BLaER1 (cell line): Measurements from ENCODE around the gene HS3ST3B1.

Source experiments
- H3K27ac ChIP-seq: shearing (Covaris generic); formaldehyde crosslinking; 2 replicates; pipeline ENCODE4 v1.8.1; 2022
- H3K27me3 ChIP-seq: shearing (Covaris generic); formaldehyde crosslinking; 2 replicates; pipeline ENCODE4 v1.8.1; 2022
- H3K36me3 ChIP-seq: shearing (Covaris generic); formaldehyde crosslinking; 2 replicates; pipeline ENCODE4 v1.8.1; 2022
- H3K4me1 ChIP-seq: shearing (Covaris generic); formaldehyde crosslinking; 2 replicates; pipeline ENCODE4 v1.8.1; 2022
- H3K4me2 ChIP-seq: shearing (Covaris generic); formaldehyde crosslinking; 2 replicates; pipeline ENCODE4 v1.8.1; 2022
- H3K4me3 ChIP-seq: shearing (Covaris generic); formaldehyde crosslinking; 2 replicates; pipeline ENCODE4 v1.8.1; 2022
- H3K9ac ChIP-seq: shearing (Covaris generic); formaldehyde crosslinking; 2 replicates; pipeline ENCODE4 v1.8.1; 2022
- H3K9me3 ChIP-seq: shearing (Covaris generic); formaldehyde crosslinking; 2 replicates; pipeline ENCODE4 v1.8.1; 2022
- H4K20me1 ChIP-seq: shearing (Covaris generic); formaldehyde crosslinking; 2 replicates; pipeline ENCODE4 v1.8.1; 2022
- Cebpa-rat ChIP-seq: shearing (Covaris generic); IDR thresholded peaks from 2 replicates; pipeline ENCODE4 v1.8.1; 2022

HS3ST3B1 gene

GRCh38 chr17:14300575-14301278 is at the start of gene HS3ST3B1:
Gene HS3ST3B1, plus strand, starts transcription at chr17:14301081. Its CDS starts 438 bp downstream, at chr17:14301519.
- Histone ChIP-seq H3K9me3 (no peaks in the 10 kb centered on the region), H3K4me3 (peak within 1 kb of the TSS; percentile 97), H3K27ac (peak within 1 kb of the TSS; percentile 94), H3K27me3 (no peaks in the 10 kb centered on the region), H3K36me3 (peaks cover 9% of the 10 kb centered on the region; the same call in 1 of the 2 replicates), H3K4me1 (peaks cover 66% of the 10 kb centered on the region), H3K9ac (peak within 1 kb of the TSS; percentile 98), H3K4me2 (peak within 1 kb of the TSS; percentile 98), H4K20me1 (peaks cover 46% of the 10 kb centered on the region)
- TF ChIP-seq Cebpa-rat = no peak

DNA sequence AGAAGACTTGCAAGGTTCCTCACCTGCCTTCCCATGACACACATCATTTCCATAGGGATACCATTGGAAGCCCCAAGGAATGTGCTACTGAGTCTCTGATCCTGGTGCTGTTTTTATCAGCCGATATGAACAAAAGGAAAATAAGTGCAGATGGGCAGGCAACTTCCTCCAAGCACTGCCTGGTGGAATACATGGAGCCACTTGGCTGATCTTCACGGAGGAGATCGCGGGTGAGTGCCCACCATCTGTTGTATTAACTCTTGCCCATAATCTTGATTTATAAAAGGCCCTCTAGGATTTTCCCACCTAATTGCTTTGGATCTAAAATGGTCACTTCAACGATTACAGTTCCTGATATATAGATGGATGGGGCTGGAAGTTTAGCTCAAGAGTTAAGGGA is 39.5 kb upstream of the HS3ST3B1 start:
- Histone ChIP-seq H3K9me3 (peaks cover 7% of the 10 kb centered on the region; the same call in 1 of the 2 replicates), H3K4me3 (no peak overlapping the region), H3K9ac (no peak overlapping the region), H4K20me1 (no peaks in the 10 kb centered on the region), H3K27ac (no peak overlapping the region), H3K4me1 (no peaks in the 10 kb centered on the region), H3K27me3 (no peaks in the 10 kb centered on the region), H3K4me2 (no peak overlapping the region), H3K36me3 (no peaks in the 10 kb centered on the region)
- TF ChIP-seq Cebpa-rat = no peak

DNA sequence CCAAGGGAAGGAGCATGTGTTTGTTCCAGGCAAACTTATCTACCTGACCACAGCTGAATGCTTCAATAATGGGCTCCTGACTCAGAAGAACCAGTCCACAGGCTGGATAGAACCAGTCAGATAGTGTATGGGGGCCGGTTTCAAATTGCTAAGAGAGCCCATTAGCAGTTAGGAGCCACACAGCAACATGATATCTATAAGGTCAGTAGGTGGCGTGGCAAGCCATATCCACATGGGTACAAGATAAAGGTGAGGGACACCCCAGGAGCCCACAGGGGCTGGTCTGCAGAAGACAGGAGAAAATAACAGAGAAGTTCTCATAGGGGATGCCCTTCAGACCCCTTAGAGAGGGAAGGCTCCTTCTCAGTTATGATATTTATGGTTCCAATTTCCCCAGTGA is 32.6 kb upstream of the HS3ST3B1 start:
- Histone ChIP-seq H3K9me3 (no peaks in the 10 kb centered on the region), H3K27ac (no peak overlapping the region), H3K4me2 (no peak overlapping the region), H3K4me3 (no peak overlapping the region), H3K4me1 (no peaks in the 10 kb centered on the region), H3K9ac (no peak overlapping the region), H3K27me3 (no peaks in the 10 kb centered on the region), H4K20me1 (no peaks in the 10 kb centered on the region), H3K36me3 (no peaks in the 10 kb centered on the region)
- TF ChIP-seq Cebpa-rat = no peak

GRCh38 chr17:14269473-14269872 is 31.4 kb upstream of the HS3ST3B1 start:
- no peaks in the 10 kb centered on the region for H3K36me3 ChIP-seq
- H3K9ac ChIP-seq = no peak overlapping the region
- no peaks in the 10 kb centered on the region for H4K20me1 ChIP-seq
- no peaks in the 10 kb centered on the region for H3K27me3 ChIP-seq
- H3K9me3 ChIP-seq = no peaks in the 10 kb centered on the region; the same call in 1 of the 2 replicates
- no peak overlapping the region for H3K27ac ChIP-seq
- no peak overlapping the region for H3K4me2 ChIP-seq
- H3K4me1 ChIP-seq = no peaks in the 10 kb centered on the region
- H3K4me3 ChIP-seq = no peak overlapping the region
- TF ChIP-seq Cebpa-rat = no peak

- Histone ChIP-seq H3K4me2 (no peak overlapping the region), H4K20me1 (no peaks in the 10 kb centered on the region)
These were observed 30.4 kb upstream of the HS3ST3B1 start for GRCh38 chr17:14270508-14270907.

GRCh38 chr17:14276535-14277250 is 24.2 kb upstream of the HS3ST3B1 start:
- no peak for TF ChIP-seq Cebpa-rat
- H3K36me3 ChIP-seq = no peaks in the 10 kb centered on the region
- H3K4me3 ChIP-seq = no peak overlapping the region
- no peak overlapping the region for H3K27ac ChIP-seq
- H3K4me1 ChIP-seq = peaks cover 9% of the 10 kb centered on the region
- no peaks in the 10 kb centered on the region for H3K27me3 ChIP-seq
- H3K9ac ChIP-seq = no peak overlapping the region
- no peaks in the 10 kb centered on the region for H4K20me1 ChIP-seq
- peaks cover 5% of the 10 kb centered on the region; the same call in 1 of the 2 replicates for H3K9me3 ChIP-seq
- no peak overlapping the region for H3K4me2 ChIP-seq

More at GRCh38 chr17:14270508-14270907, 30.4 kb upstream of the HS3ST3B1 start:
- Histone ChIP-seq H3K36me3 (no peaks in the 10 kb centered on the region), H3K4me3 (no peak overlapping the region), H3K4me1 (no peaks in the 10 kb centered on the region), H3K9ac (no peak overlapping the region), H3K27me3 (no peaks in the 10 kb centered on the region), H3K9me3 (peaks cover 4% of the 10 kb centered on the region; the same call in 1 of the 2 replicates), H3K27ac (no peak overlapping the region)
- TF ChIP-seq Cebpa-rat = no peak

- H4K20me1 ChIP-seq = no peaks in the 10 kb centered on the region
- no peak overlapping the region for H3K9ac ChIP-seq
- peaks cover 3% of the 10 kb centered on the region; the same call in 1 of the 2 replicates for H3K9me3 ChIP-seq
- no peak for TF ChIP-seq Cebpa-rat
- no peak overlapping the region for H3K27ac ChIP-seq
- peaks cover 9% of the 10 kb centered on the region for H3K4me1 ChIP-seq
- no peak overlapping the region for H3K4me2 ChIP-seq
- no peaks in the 10 kb centered on the region for H3K36me3 ChIP-seq
- no peaks in the 10 kb centered on the region for H3K27me3 ChIP-seq
- H3K4me3 ChIP-seq = no peak overlapping the region
These were observed 19.4 kb upstream of the HS3ST3B1 start for GRCh38 chr17:14281530-14281929.

DNA sequence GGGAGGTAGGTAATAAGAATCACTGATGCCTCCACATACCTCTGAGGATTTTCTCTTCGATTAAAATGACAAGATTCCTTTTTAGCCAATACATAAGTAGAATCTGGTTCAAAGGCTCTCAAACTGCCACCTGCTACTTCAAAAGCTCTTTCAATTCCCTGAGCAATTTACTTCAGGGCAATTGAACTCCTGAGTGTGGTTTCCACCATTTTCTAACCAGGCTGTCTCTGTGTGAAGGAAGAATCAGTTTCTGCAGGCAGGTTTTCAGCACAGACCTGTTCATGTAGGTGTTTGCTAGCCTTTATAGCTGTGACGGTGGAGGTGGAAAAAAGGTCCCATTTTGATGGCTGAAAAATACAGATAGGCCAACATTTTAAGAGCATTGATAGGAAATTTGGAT is 18.2 kb upstream of the HS3ST3B1 start:
- Histone ChIP-seq H3K4me1 (peaks cover 9% of the 10 kb centered on the region), H4K20me1 (no peaks in the 10 kb centered on the region), H3K27ac (no peak overlapping the region), H3K4me2 (no peak overlapping the region), H3K36me3 (no peaks in the 10 kb centered on the region), H3K9ac (no peak overlapping the region), H3K27me3 (no peaks in the 10 kb centered on the region), H3K9me3 (peaks cover 3% of the 10 kb centered on the region; the same call in 1 of the 2 replicates), H3K4me3 (no peak overlapping the region)
- no peak for TF ChIP-seq Cebpa-rat

GRCh38 chr17:14289162-14289561 is 11.7 kb upstream of the HS3ST3B1 start:
- Histone ChIP-seq H3K27ac (no peak overlapping the region), H3K9ac (no peak overlapping the region), H3K27me3 (no peaks in the 10 kb centered on the region), H3K36me3 (no peaks in the 10 kb centered on the region), H3K4me1 (no peaks in the 10 kb centered on the region), H3K9me3 (no peaks in the 10 kb centered on the region; the same call in 1 of the 2 replicates), H3K4me2 (no peak overlapping the region), H4K20me1 (no peaks in the 10 kb centered on the region), H3K4me3 (no peak overlapping the region)
- TF ChIP-seq Cebpa-rat = no peak

DNA sequence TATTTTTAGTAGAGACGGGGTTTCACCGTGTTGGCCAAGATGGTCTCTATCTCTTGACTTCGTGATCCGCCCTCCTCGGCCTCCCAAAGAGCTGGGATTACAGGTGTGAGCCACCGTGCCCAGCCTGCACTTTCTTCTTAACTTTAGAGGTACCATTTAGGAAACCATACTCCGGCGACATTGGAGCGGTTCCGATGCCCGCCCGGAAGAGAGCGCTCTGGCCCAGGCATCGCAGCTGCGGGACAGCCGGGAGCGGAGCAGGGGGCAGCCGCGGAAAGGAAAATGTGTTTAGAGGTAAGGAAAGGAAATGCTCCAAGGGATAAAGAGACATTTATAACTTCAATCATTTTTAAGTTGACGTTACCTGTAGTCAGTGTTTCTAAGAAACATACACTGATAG is 6.0 kb upstream of the HS3ST3B1 start:
- Histone ChIP-seq H3K4me3 (no peak overlapping the region), H3K27ac (no peak overlapping the region), H3K4me2 (no peak overlapping the region), H3K27me3 (no peaks in the 10 kb centered on the region), H3K9me3 (no peaks in the 10 kb centered on the region; the same call in 1 of the 2 replicates), H3K4me1 (peaks cover 43% of the 10 kb centered on the region), H3K36me3 (no peaks in the 10 kb centered on the region), H4K20me1 (no peaks in the 10 kb centered on the region), H3K9ac (no peak overlapping the region)
- TF ChIP-seq Cebpa-rat = no peak
